Suprapubic skin (tissue), 3 donors: ENCODE results near the gene DGLUCY.

Source experiments
- POLR2A ChIP-seq, 2 donors: fragments of 450-650 bp; IDR thresholded peaks; one replicate each; pipeline ENCODE4 v1.6.1; 2017; ENCODE audit warnings: antibody characterized with exemption in 2 of 2, mild to moderate bottlenecking in 2 of 2, moderate library complexity in 2 of 2
- TF ChIP-seq, protein P1 (sequence below), 2 donors: fragments of 200-600 bp in 1 of 2; fragments of 450-650 bp in 1 of 2; sonication (generic) in 1 of 2; IDR thresholded peaks; one replicate each; pipeline ENCODE4 v1.5.1; 2016 to 2019; ENCODE audit warnings: antibody characterized with exemption in 2 of 2, mild to moderate bottlenecking in 1 of 2, moderate library complexity in 1 of 2

DNA sequence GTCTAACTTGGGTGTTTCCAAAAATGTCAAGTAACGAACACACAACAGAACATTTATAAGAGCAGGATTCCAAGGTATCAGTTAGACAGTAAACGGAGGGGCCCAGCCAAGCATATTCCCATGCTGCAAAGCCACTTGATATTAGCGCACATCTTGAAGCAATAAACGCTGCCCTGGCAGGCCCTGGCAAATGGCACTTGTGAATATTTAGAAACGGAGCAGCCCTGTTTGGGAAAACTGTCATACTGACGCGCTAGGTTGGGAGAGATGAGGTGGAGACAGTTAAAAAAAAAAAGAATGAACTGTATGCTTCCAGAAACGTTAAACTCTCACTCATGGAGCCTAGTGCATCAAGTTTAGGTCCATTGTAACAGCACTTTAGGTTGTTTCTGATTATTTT is 9.3 kb downstream of the DGLUCY start:
- TF ChIP-seq, protein P1, sequence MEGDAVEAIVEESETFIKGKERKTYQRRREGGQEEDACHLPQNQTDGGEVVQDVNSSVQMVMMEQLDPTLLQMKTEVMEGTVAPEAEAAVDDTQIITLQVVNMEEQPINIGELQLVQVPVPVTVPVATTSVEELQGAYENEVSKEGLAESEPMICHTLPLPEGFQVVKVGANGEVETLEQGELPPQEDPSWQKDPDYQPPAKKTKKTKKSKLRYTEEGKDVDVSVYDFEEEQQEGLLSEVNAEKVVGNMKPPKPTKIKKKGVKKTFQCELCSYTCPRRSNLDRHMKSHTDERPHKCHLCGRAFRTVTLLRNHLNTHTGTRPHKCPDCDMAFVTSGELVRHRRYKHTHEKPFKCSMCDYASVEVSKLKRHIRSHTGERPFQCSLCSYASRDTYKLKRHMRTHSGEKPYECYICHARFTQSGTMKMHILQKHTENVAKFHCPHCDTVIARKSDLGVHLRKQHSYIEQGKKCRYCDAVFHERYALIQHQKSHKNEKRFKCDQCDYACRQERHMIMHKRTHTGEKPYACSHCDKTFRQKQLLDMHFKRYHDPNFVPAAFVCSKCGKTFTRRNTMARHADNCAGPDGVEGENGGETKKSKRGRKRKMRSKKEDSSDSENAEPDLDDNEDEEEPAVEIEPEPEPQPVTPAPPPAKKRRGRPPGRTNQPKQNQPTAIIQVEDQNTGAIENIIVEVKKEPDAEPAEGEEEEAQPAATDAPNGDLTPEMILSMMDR (IDR thresholded peaks at IDR 0.05) = no peak
- no peak for TF ChIP-seq POLR2A (IDR thresholded peaks at IDR 0.05)
